Urothelium cell line (cell line): ENCODE measurements around the gene XRCC4.

Source experiments
- DNase-seq: peaks from one replicate; pipeline ENCODE4 v3.0.0; 2011; ENCODE audit warnings: low spot score, mixed read lengths
- FAIRE-seq: peaks from 2 replicates; lab custom pipeline; 2011; peaks lifted over from hg19 to GRCh38; lab: Jason Lieb, UNC

The XRCC4 gene

DNA sequence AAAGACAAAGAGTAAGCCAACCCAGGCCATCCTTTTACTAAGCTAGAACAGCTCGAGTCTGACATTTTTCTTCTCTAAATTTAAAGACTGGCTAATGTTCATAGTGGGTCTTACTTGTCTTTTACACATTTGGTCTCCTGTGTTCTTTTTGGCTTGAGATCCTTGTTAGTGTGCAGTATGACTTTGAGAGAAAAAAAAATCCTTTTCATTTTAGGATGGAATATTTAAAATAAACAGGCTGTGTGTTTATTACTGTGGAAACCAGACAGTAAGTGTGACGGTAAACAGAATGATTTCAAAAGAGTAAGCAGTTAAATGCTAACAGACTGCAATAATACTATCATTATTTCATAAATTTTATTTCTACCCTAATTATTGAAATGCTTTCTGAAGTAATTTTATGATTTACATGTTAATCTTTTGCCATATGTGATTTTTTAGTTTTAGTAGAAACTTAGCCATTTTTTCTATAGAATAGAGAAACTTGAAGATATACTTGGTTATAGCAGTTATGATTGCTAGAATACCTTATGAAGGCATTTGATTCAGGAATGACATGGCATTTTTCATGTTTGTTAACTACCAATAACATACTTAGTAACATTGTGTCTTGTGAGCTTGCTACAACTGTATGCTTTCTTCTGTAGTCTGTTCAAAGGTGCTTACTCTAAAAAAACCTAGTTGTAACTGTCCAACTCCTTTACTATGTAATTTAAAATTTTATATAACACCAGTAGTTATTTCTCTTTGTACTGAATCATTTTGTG lies 92.4 kb downstream of the XRCC4 start:
- no peak for FAIRE-seq
- DNase-seq, result no peak

DNA sequence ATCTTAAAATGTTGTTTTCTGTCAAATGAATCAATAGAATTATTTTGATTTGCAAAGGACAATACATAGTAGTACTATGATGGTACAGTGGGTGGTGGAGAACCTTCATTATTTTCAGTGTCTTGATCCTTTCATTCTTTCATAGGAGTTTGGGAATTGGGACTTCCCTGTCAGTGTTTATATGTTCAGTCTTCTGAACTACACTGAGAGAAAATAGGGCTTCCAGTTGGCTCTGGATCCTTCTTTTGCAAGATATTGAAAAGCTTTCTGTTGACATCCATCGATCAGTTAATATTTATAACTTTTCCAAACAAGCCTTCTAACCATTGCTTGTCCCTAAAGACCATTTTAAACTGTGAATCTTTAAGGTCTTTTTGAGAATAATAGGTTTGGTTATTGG lies 94.7 kb downstream of the XRCC4 start:
- DNase-seq (no peak), FAIRE-seq (no peak)

DNA sequence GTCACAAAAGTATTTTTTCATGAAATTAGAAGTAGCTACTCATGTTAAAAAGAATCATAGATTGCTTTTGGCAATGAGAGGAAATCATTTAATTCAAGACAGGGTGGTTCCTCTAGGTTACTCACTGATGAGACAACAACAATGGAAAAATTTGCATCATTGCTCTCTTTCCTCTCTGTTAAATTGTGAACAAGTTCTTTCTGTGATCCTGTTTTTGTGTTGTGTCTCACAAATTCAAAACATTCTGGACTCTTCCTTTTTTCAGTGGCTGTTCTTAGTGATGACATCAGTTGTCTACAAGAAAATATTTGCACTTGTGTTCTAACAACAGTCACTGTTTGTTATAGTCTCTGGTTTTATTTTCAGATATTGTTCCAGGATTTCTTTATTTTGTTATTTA lies 95.3 kb downstream of the XRCC4 start:
- no peak for FAIRE-seq
- DNase-seq, result no peak

DNA sequence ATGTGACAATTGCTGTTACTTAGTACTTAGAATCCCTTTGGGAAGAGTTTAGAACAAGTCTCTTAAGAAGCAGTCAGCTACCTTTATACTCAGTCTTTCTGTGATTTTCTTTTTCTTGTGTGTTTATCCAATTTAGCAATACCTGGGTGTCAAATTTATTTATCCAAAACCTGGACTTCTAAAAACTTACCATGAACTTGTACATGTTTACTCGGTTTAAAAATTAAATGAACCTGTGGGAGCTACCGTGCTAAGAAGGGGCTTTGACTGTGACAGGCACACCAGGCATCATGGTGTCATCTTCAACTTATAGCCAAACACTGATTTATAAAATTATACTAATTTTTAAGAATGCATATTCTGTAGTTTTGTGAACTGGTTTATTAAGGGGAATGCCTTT lies 96.5 kb downstream of the XRCC4 start:
- DNase-seq, result no peak
- FAIRE-seq, result no peak

DNA sequence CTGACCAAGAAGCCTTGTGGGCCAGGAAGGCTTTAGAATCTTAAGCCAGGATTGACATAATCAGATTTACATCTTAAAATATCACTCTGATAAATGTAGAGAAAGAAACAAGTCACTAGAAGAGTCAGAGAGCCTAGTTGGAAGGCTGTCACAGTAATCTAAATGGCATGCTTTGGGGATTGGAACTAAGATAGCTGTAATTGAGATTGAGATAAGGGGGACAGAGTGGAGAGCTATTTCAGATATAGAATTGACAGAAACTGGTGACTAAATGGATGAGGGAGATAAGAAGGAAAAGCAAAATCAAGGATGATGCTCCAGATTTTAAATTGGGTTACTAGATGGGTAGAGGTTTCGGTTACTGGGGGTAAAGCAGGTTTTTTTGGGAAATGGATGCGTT lies 100.5 kb downstream of the XRCC4 start:
- DNase-seq, result no peak
- no peak for FAIRE-seq

DNA sequence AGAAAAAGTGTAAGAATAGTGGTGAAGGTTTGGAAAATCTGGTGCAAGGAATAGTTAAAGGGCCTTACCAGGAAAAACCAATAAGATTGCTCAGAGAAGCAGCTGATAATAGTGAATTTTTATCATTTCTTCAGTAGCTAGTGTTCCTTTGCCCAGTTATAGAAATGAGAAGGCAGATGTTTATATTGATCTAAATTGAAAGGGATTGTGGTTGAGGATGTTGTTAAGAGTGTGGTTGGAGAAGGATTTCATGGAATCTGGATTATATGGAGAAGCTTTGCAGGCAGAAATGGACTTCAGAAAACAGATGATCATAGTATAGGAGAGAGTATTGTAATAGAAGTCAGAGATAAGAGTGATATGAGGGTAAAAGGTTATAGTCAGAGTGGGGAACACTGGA lies 102.6 kb downstream of the XRCC4 start:
- DNase-seq, result no peak
- FAIRE-seq, result no peak

DNA sequence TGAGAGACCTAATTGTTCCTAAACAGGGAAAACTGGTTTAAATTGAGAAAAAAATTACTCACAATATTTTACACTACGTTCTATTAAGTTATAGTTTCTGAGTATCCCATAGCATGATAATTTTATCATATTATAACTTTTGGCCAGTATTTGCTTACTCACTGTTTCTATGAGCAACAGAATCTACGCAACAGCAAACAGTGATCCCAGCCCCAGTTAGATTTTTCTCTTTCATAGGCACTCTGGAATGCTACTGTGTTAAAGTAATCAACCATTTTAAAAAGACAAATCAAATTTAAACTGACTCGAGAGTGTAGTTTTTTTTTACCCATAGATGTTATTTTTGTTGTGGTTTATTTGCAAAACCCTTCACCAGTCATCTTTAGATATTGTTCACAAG lies 107.2 kb downstream of the XRCC4 start:
- DNase-seq, result no peak
- no peak for FAIRE-seq

DNA sequence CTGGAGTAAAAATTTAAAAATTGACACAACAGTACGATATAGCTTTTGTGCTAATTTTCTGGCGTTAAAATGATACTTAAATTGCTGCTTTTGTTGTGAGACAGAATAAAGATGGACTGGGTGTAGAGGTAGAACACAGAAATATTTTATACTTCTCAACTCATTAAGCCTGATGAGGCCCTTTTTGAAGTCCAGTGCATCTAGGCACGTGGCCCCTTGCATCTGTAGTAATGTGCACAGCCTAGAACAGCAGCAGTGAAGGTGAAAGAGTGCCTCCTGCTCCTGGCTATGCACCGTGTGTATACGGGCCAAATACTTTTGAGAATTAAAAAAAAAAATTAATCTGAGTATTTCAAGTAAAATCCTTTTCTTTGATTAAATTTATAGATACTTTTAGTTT lies 115.6 kb downstream of the XRCC4 start:
- DNase-seq, result no peak

DNA sequence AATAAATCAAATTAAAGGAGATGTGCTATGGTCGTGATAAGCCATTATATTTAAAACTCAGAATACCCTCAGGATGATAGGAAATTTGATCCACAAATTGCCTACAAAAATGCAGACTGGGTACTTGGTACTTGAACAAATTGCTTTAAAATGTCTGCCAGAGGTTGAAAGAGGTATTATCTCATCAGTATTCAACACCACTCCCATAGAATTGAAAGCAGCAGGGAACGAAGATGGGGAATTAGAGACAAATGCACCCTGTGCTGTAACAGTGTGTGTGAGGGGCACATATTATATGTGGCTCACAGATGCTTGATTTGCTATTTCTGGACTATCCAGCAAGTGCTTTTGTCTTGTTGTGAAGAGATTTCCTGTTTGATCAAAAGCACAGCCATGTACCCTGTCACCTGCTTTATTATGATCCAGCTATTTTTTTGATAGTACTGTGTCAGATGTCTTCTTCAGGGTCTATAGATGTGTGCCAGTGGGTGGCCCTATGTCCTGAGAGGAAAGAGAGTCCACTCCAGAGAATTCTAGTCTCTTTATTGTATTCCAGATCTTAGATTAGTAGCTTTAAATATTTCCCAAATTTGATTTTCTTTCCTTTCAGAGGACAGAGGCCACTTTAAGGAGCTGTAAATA lies 120.1 kb downstream of the XRCC4 start:
- no peak for FAIRE-seq
- no peak for DNase-seq

More for the DNA sequence above, 115.6 kb downstream of the XRCC4 start:
- no peak for FAIRE-seq

DNA sequence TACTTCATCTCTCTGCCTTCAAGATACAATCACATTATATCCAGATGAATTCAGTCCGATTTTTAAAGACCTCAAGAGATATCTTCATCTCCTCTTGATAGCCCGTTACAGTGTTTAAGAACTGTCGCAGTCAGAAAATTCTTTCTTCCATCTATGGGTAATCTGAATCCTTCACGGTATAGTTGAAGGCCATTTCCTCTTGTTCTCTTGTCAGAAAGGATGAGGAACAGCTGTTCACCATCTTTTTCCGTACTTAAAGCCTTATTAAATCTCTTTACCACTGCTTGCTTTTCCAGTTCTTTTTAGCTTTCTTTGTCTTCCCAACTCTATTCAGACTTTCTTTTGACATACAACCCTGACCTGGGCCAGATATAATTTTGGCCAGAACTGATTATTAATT lies 121.8 kb downstream of the XRCC4 start:
- FAIRE-seq, result no peak
- no peak for DNase-seq

DNA sequence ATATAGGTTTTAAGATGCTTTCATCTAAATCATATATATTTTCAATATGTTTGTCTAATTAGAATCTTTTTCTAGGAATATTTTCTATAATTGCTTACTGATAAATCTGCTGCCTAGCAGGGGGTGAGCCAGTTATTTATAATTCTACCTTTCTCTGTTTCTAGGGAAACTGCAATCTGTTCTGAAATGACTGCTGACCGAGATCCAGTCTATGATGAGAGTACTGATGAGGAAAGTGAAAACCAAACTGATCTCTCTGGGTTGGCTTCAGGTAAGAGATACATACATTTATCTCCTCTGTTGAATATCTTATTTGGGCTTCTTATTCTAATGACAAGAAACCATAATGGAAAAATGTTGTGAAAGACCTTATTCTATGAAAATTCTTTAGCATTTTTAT lies 127.3 kb downstream of the XRCC4 start:
- no peak for FAIRE-seq

DNA sequence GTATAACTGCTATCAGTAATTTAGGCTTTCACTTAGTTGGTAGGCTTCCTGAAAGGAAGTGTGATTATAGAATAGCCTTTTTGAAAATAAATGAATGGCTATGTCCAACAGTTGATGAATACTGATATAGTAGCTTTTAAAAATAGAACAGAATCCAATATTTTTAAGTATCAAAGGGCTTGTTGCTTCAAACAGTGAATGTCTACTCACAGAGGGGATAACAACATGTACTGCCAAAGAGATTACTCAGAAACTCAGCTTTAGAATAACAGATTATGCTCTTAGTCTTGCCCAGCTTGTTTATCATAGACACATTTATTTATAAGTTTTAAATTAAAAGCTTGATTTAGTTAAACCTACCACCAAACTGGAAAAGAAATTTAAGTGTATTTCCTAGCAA lies 132.6 kb downstream of the XRCC4 start:
- DNase-seq, result no peak
- FAIRE-seq, result no peak

More for the DNA sequence above, 127.3 kb downstream of the XRCC4 start:
- DNase-seq, result no peak

DNA sequence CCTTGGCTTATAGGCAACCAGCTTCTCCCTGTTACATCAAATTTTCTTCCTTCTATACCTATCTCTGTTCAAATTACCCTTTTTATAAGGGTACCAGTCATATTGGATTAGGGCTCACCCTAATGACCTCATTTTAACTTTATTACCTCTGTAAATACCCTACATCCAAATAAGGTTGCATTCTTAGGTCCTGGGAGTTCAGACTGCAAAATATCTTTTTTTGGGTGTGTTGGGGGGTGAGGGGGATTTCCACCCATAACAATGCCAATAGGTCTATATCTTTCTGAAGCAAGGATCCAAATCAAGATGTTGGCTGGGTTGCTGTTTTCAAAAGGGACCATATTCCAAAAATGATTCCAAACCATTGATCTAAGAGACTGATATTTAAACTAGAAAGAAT lies 141.7 kb downstream of the XRCC4 start:
- FAIRE-seq (no peak), DNase-seq (no peak)

DNA sequence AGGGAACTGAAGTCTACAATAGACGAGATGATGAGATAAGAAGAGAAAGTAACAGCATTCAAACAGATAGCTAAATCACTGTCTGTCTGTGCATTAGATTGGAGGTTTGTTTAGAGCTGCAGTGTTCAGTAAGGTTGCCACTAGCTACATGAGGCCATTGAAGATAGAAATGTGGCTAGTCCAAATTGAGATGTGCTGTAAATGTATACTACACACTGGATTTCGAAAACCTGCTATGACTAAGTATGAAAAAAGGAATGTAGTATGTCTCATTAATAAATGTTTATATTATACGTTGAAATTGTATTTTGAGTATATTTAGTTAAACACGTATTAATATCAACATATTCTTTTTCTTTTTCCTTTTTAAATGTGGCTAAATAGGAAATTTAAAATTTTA lies 142.1 kb downstream of the XRCC4 start:
- DNase-seq (no peak), FAIRE-seq (no peak)

DNA sequence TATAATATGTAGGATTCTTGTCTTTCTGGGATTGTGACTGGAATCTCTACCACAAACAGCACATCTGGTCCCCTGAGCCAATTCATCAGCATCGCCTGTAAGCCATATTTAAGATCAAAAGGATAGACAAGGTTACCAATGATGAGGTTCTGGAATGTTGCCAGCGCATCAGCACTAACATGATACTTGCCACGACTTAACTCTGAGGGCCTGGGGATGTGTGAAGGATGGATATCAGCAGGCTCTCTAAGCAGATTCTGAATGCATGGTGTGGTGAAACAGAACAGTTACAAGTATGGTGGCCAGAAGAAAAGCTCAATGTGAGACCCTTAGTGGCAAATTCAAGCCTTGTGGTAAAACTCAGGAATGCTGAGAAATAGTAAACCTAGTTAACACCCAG lies 143.0 kb downstream of the XRCC4 start:
- no peak for FAIRE-seq
- no peak for DNase-seq

DNA sequence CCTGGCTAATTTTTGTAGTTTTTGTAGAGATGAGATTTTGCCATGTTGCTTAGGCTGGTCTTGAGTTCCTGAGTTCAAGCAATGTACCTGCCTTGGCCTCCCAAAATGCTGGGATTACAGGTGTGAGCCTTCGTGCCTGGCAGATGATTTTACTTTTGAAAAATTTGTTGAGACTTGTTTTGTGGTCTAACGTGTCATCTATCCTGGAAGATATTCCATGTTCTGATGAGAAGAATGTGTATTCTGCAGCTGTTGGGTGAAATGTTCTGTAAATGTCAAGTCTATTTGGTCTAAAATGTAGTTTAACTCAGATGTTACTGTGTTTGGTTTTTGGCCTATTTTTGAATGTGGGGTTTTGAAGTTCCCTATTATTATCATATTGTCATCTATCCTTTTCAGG lies 145.6 kb downstream of the XRCC4 start:
- DNase-seq (no peak), FAIRE-seq (no peak)

DNA sequence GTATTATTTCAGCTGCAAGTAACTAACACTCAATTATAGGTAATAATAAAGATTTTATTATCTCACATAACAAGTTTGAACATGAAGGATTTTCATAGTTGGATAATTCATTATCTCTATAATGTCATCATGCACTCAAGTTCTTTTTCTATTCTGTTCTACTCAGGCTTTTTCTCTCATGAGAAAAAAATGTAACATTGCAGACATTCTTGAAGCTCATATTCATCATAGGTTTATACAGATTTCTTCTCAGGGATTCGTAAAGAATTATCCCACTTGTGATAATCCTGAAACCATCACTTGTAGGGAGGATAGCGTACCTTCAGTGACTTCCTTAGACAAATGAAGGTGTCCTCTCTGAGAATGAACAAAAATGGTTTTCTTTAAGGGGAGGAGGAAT lies 150.3 kb downstream of the XRCC4 start:
- DNase-seq (no peak), FAIRE-seq (no peak)

DNA sequence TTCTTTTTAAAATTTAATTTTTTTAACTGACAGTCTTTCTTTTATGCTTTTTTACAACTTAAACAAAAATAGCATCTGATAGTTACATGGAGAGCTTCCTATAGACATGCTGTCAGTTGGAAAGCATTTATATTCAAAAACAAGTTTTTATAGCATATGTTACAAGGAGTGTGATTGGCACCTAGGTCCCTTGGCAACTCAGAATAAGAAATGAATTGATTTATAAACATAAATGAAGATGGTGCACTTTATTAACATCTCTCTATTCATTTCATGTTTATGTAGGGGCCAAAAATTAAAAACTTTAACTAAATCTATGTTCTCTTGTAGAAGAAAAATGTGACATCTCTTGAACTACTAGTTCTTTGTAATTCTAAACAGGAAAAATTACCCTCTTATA lies 153.2 kb downstream of the XRCC4 start:
- FAIRE-seq (no peak), DNase-seq (no peak)

DNA sequence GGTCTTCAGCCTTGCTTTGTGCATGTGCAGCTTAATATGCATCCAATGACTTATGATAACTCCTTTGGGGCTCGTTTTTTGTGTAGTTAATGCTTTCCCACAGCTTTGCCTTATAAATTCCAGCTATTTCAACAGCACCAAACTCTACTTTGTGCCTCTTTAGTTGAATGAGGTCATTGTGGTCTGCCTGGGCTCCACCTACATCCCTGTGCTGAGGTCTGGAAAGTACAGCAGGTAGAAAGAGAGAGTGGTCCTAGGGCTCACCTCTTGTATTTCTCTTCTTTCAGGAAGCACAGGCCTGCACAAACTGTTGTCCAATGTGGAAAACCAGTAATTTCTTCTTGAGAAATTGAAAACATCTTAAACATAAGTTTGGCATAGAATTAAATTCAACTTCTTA lies 167.2 kb downstream of the XRCC4 start:
- DNase-seq (no peak), FAIRE-seq (no peak)

DNA sequence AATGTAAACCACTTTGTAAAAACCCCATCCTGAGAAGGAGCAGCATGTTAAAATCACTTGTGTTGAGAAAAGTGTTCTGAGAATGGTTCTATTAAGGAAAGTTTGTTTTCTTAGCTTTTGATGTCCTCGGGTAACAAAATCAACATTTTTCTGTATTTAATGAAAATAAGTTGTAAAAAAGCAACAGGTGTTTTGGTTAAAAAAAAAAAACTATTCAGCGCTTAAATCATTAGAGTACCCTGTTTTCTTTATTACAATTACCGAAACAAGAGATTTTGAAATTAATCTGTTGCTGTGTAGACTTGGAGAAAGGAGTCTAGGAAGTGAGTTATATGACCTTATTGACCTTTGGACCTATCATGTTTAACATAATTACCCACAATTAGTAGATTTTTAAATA lies 167.7 kb downstream of the XRCC4 start:
- FAIRE-seq, result no peak

DNA sequence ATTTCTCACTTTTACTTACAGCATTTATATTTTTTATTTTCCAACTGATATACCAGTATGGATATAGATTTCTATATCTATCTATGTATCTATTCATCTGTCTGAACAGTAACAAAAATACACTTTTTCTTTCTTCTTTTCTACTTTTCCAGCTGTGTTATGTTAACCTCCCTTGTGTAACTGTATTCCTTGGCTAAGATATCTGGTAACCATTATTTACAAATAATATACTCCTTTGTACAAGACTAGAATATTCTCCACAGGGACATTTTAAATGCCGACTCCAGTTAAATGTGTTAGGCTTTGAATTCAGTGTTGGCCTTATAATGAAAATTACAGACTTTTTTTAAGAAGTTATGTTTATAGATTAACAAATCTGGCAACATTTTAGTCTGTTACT lies 168.7 kb downstream of the XRCC4 start:
- no peak for DNase-seq
- FAIRE-seq, result no peak

More for the DNA sequence above, 167.7 kb downstream of the XRCC4 start:
- DNase-seq, result no peak

DNA sequence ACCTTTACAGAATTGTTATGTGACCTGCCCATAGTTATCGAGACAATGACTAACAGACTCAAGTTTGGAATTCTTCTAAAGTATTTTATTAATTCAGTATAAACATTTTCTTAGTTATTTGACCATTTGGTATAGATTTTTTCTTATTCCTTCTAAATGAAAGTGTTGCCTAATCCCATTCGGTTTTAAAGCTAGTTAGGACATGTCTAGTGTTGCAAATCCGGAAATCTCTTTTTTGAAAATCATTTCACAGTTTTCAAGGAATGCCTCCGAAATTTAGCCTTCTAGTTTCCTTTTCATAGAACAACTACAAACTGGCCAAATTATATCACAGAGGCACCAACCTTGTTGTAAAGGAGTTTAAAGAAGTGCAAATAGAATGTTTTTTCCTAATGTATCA lies 171.8 kb downstream of the XRCC4 start:
- FAIRE-seq, result no peak
- no peak for DNase-seq

DNA sequence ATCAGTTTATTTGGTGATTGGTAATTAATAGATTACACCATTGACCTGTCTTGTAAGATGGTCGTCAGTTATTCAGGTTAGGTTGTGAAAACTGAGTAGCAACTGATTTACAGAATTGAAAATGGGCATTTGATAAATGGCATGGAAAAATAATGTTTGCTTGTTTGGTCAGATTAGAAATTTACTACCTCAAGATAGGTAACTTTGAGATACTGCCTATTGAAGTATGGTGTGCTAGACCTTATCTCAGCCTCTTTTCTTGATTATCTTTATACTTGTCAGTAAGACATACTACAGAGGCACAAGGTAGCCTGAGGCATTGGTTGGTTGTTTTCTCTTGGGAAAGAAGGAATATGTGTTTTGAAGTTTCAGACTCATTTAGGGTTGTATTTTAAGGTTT lies 174.5 kb downstream of the XRCC4 start:
- DNase-seq, result no peak
- no peak for FAIRE-seq
